ENCODE measurements around the gene ATP13A4. TPM values are rescaled to one million over a fixed set of nuclear protein-coding genes. Genes with fewer than 3 reads are reported as not detected.

ATP13A4 gene
- total RNA-seq, 4 donors from 2014 or later: 0.21 to 6.3 (median 1.6) TPM

GRCh38 chr3:193593668-193594030 is 39.0 kb upstream of the ATP13A4 start:
- Histone ChIP-seq H3K4me3 (peak overlapping the region; percentile 78 to 87 (median 85)), H3K4me1 (peaks cover 0 to 46% (median 17%) of the 10 kb centered on the region in 4 donors), H3K36me3 (peaks cover 0 to 12% (median 0%) of the 10 kb centered on the region in 3 donors), H3K27ac (peak overlapping the region; percentile 55 to 91 (median 86)), H3K9me3 (no peaks in the 10 kb centered on the region), H3K27me3 (no peaks in the 10 kb centered on the region)
- DNase-seq (ENCODE audit: low spot score in 2 of 2): no peak
- 0 to 1% methylated on average over 11 of the region's 11 CpGs for WGBS, 2 donors
- no peak for TF ChIP-seq EP300 (IDR thresholded peaks at IDR 0.05)

GRCh38 chr3:193592841-193593667 is 38.4 kb upstream of the ATP13A4 start, which contains the start of gene OPA1:
Gene OPA1 (plus strand): TSS chr3:193593208. CDS start chr3:193593378, 170 bp downstream.
- TF ChIP-seq EP300 (IDR thresholded peaks at IDR 0.05): peak; percentile 68 to 98
- TF ChIP-seq POLR2A (IDR thresholded peaks at IDR 0.05): peak; percentile 43 to 56
- peak in 2 of 5 experiments; percentile 33 to 55 for TF ChIP-seq CTCF (IDR thresholded peaks at IDR 0.05)
- Histone ChIP-seq H3K9me3 (no peaks in the 10 kb centered on the region), H3K4me3 (peak within 1 kb of the TSS; percentile 78 to 87 (median 85)), H3K36me3 (peaks cover 0 to 9% (median 0%) of the 10 kb centered on the region in 3 donors), H3K27me3 (no peaks in the 10 kb centered on the region), H3K27ac (peak within 1 kb of the TSS; percentile 55 to 91 (median 86)), H3K4me1 (peaks cover 0 to 46% (median 17%) of the 10 kb centered on the region in 4 donors)
- 1% methylated on average over 42 to 51 of the region's 55 CpGs for WGBS, 2 donors
- DNase-seq (ENCODE audit: low spot score in 2 of 2): peak; percentile 85 to 92

GRCh38 chr3:193590088-193590856 is 35.6 kb upstream of the ATP13A4 start:
- Histone ChIP-seq H3K4me3 (no peak overlapping the region), H3K27me3 (no peaks in the 10 kb centered on the region), H3K9me3 (no peaks in the 10 kb centered on the region), H3K4me1 (peaks cover 0 to 23% (median 16%) of the 10 kb centered on the region in 4 donors), H3K36me3 (no peaks in the 10 kb centered on the region), H3K27ac (no peak overlapping the region)
- TF ChIP-seq CTCF (IDR thresholded peaks at IDR 0.05) (no peak), EP300 (IDR thresholded peaks at IDR 0.05) (no peak), POLR2A (IDR thresholded peaks at IDR 0.05) (no peak)
- WGBS, 2 donors: 72 to 73% methylated on average over 6 of the region's 6 CpGs
- DNase-seq (ENCODE audit: low spot score in 2 of 2): no peak

GRCh38 chr3:193589616-193590015 is 34.9 kb upstream of the ATP13A4 start:
- Histone ChIP-seq H3K27me3 (no peaks in the 10 kb centered on the region), H3K4me1 (peaks cover 0 to 17% (median 9%) of the 10 kb centered on the region in 4 donors), H3K4me3 (no peak overlapping the region), H3K36me3 (no peaks in the 10 kb centered on the region), H3K27ac (no peak overlapping the region), H3K9me3 (no peaks in the 10 kb centered on the region)
- no peak for TF ChIP-seq POLR2A (IDR thresholded peaks at IDR 0.05)
- TF ChIP-seq EP300 (IDR thresholded peaks at IDR 0.05): no peak
- TF ChIP-seq CTCF (IDR thresholded peaks at IDR 0.05): no peak
- DNase-seq (ENCODE audit: low spot score in 2 of 2): no peak
- WGBS, 2 donors: 42 to 43% methylated on average over 1 of the region's 1 CpG

- Histone ChIP-seq H3K27me3 (no peaks in the 10 kb centered on the region), H3K4me3 (no peak overlapping the region), H3K36me3 (no peaks in the 10 kb centered on the region), H3K9me3 (no peaks in the 10 kb centered on the region), H3K4me1 (peaks cover 0 to 12% (median 4%) of the 10 kb centered on the region in 4 donors), H3K27ac (no peak overlapping the region)
- no peak for DNase-seq (ENCODE audit: low spot score in 2 of 2)
- no peak for TF ChIP-seq POLR2A (IDR thresholded peaks at IDR 0.05)
- no peak for TF ChIP-seq CTCF (IDR thresholded peaks at IDR 0.05)
- no peak for TF ChIP-seq EP300 (IDR thresholded peaks at IDR 0.05)
- 64 to 74% methylated on average over 1 of the region's 1 CpG for WGBS, 2 donors
These were observed 34.4 kb upstream of the ATP13A4 start for GRCh38 chr3:193589129-193589528.
